Stimulated activated CD4-positive, alpha-beta T cell treated with anti-CD3 and anti-CD28 coated beads, Interleukin-4, amount 100 ng/mL, for 1 hour (primary cell): ENCODE results near the gene CDC34.

Experiments
- DNase-seq: peaks from one replicate; pipeline ENCODE4 v3.0.0-alpha.2; 2020

Gene CDC34

DNA sequence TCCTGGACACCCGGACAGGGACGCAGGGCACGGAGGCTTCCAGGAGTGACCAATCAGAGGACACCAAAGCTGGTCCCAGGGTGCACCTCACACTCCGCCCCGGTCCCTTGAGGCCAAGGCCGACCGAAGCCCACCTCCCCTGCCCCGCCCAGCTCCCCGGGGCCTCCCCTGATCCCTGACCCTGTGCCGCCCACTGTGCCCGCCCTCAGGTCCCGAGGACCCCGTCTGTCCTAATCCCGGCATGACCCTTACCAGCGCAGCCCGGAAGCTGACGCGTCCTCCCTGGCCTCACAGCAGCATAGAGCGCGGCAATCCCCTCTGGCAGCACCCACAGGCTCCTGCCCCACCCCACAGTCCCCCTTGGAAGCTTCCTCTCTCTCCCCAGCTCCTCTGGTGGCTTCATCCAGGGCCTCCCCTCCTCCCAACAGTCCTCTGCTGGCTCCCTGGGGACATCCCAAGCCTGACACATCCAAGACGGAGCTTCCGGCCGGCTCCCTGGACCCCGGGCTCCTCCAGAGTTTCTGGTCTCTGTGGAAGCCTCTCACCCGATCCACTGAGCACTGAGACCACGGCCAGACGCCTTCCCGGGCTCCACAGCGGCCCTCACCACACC lies 7.4 kb upstream of the CDC34 start:
- DNase-seq = no peak

DNA sequence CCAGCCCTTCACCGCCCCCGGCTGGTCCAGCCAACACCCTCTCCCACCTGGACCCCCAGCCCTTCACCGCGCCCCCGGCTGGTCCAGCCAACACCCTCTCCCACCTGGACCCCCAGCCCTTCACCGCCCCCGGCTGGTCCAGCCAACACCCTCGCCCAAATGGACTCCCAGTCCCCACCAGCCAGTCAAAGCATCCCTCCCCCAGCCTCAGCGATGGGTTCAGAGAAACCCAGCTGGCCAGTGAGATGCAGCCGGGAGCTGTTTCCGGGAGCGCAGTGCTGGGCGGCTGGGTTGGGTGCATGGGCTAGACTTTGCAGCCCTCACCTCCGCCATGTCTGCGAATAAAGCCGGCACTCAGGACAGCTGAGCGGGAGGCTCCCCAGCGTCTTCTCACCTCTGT lies 6.5 kb upstream of the CDC34 start:
- no peak for DNase-seq

DNA sequence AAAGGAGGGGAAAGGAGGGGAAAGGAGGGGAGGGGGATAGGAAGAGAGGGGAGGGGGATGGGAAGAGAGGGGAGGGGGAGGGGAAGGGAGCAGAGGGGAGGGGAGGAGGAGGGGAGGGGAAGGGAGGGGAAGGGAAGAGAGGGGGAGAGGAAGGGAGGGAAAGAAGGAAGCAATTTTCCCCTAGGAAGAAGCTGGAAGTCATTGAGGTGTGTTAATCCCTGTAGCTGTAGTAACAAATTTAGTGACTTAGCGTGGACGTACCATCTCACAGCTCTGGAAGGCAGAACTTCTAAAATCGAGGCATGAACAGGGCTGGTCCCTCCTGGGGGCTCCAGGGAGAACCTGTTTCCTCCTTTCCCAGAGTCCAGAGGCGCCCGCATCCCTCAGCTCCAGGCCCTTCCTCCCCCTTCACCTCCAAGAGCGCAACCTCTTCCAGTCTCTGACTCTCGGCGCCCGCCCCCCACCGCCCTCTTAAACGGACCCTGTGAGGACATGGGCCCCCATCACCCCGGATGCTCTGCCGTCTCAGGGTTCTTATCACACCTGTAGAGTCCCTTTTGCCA lies 5.6 kb upstream of the CDC34 start:
- DNase-seq = no peak

DNA sequence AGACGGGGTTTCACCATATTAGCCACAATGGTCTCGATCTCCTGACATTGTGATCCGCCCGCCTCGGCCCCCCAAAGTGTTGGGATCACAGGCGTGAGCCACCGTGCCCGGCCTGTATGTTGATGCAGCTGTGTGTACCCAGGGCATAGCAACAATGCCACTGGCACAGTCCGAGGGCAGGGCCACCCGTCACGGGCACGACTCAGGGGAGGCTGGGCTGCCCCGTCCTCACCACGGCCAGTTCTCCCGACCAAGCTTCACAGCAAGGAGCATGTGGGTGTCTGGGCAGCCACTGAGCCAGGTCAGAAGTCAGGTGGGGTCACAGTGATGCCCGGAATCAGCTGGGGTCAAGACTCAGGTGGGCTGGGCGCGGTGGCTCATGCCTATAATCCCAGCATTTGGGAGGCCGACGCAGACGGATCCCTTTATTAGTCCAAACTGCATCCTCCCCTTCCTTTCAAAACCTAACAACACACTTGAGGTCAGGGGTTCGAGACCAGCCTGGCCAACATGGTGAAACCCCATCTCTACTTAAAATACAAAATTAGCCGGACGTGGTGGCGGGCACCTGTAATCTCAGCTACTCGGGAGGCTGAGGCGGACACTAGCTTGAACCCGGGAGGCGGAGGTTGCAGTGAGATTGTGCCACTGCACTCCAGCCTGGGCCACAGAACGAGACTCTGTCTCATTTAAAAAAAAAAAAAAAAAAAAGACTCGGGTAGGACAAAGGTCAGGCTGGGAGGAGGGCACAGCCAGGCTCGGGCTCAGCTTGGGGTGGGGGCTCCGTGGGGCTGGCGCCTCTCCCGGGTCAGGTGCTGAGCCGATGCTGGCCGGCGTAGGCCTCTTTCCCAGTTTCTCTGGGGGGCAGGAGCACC lies 1.2 kb upstream of the CDC34 start:
- no peak for DNase-seq

DNA sequence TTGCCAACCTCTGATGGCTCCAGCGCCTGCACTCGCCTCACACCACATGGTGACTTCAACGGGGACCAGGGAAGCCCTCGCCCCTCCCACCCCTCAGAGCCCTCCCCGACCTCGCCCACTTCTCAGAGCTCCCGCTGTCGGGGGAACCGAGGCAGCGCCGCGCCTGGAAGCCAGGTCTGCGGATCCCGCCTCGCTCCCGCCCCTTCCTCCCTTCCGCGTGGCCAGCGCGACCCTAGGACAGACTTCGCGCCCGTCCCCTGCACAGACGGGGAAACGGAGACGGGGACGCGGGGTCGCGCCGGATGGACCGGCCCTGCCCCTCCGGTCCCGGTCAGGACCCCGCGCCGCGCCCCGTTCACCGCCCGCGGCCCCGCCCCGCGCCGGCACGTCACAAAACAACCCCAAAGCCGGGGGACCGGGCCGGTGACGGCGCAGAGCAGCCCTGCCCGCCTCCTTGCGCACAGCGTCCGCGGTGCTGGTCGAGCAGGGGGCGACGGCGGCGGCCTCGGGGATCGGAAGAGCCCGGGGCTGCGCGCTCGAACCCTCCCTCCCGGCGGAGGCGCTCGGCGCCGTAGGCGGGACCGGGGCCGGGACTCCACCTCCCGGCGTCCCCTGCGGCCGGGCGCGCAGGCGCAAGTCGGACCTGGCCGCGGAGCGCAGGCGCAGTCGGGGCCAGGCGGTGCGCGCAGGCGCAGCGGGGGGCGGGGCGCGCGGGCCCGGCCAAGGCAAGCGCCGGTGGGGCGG lies 379 bp upstream of the CDC34 start:
- DNase-seq = peak; percentile 88

DNA sequence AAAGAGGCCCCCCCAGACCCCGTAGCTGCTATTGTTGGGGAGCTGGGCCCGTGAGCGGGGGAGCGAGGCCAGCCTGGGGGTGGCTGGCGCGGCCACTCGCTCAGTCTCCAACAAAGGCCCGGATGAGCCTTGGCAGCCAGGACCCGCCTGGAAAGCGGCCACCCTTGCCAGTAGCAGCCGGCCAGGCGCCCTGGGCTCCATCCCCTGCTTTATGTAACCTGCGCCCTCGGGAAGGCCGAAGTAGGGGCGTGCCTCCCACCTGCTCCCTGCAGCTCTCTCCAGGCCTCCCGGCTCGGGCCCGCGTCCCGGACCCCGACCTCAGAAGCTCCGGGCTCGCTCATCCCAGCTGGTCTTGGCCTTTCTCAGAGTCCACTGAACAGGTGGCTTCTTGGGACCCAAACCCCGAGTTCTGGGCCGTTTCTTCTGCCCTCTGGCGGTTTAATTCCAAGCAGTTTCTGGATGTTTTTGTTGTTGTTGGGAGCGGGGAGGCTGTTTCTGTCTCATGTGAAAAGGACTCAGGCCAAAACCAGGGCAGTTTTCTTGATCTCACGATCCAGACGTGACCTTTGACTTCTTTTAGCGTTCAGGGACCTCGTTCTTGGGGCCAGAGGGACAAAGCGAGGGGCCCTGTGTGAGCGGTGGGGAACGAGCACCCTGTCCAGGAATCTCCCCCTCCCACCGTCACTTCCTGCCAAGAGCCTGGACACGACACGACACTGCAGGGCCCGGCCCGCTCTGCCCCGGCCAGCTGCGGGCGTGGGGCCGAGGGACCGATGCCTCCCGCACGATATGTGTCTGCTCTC lies 1.2 kb downstream of the CDC34 start:
- no peak for DNase-seq

DNA sequence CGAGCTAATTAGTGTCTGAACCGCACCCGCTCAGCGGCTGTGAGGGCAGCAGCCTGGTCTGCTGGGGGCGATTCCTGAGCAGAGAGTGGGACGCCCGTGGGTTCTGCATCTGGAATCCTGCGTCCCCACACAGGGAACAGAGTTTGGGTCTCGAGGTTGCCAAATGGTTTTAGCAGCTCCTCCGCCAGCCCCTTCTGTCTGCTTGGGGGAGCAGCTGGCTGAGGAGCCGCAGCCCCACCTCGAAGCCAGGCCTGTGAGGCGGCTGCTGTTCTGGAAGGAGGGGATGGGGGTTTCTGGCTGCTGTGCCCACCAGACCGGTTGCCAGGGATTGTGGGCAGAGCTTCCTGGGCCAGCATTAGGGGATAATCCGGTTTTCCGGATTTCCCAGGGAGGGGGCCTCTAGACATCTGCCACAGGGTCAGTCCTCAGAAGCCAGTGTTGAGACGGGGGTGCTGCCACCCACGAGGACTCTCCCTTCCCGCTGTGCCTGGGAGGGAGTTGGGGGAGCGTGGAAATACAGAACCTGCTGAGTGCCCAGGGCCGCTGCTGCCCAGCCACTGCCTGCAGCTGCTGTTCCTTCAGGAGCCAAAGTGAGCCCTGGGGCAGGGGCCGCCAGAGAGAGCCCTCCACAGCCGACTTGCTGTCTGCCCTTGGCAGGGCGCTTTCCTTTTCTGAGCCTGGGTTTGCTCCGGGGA lies 2.0 kb downstream of the CDC34 start:
- DNase-seq = no peak

DNA sequence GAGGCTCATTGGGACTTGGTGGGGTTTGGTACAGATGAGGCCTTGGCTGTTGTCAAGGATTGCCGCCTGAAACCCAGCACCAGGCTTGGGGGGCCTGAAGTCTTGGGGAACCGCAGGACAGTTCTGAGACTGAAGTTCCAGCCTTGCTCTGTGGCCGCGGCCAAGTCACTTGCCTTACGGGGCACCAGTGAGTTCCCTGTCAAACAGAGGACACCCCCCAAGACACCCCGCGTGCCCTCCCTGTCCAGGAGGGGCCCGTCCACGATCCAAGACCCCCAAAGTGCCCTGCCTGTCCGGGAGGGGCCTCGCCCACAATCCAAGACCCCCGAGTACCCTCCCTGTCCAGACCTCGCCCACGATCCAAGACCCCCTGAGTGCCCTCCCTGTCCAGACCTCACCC lies 2.5 kb downstream of the CDC34 start:
- no peak for DNase-seq

DNA sequence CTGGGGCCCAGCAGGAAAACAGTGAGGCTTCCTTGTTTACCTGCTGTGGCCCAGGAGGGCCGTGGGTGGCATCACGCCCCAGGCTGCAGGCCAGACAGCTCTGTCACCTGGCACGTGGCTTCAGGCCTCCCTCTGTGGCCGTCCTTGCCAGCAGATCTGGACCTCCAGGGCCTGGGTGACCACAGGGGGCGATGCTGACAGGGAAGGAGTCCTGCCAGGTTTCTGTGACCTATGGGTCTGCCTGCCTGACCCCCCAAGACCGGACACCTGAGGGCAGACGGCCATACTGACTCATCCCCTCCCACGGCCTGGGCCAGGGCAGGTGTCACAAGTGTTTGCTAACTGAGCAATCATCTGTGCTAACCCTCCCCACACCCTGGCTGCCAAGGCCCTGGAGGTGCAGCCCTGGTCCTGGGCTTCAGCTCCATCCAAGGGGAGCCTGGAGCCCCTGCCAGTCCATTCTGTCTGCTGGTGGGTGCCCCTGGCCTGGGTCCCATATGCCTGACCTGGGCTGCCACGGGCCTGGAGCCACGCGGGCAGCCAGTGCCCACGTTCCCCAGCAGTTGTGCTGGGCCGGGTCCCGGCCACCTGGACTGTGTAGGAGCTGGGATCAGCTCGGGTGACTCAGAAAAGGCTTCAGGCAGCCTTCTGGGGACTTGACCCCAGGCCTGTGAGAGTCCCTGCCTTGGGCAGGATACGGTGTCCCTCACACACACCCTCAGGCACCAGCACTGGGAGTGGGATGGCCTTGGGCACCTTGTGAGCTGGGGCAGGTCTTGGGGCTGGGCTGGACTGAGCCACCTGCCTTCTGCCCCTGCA lies 3.7 kb downstream of the CDC34 start:
- DNase-seq = no peak

DNA sequence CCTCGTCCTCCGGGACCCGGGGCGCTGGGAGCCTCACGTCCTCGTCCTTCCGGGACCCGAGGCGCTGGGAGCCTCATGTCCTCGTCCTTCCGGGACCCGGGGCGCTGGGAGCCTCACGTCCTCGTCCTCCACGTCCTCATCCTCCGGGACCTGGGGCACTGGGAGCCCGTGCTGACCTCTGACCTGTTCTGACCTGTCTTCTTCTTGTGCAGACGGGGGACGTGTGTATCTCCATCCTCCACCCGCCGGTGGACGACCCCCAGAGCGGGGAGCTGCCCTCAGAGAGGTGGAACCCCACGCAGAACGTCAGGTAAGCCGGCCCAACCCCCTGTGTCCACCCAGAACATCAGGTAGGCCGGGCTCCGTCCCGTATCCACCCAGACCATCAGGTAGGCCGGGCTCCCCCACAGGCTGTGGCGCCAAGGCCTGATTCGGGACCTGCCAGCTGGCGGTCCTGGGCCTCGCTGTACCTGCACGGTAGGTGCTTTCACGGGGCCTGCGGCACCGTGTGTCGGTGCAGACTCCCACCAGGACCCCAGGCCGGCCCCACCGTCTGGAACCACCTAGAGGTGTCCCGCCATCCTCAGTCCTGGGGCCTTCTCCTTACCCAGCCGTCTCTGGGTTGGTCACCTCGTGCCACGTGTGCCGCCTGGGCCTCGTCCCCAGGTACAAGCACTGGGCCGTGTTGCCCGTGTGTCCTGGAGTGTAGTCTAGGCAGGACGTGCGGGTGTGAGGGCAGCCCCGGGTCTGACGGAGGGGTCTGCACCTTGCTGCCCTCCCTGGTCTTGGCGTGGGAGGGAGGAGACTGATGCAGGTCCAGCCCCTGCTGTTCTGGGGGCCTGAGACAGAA lies 4.7 kb downstream of the CDC34 start:
- DNase-seq = no peak

DNA sequence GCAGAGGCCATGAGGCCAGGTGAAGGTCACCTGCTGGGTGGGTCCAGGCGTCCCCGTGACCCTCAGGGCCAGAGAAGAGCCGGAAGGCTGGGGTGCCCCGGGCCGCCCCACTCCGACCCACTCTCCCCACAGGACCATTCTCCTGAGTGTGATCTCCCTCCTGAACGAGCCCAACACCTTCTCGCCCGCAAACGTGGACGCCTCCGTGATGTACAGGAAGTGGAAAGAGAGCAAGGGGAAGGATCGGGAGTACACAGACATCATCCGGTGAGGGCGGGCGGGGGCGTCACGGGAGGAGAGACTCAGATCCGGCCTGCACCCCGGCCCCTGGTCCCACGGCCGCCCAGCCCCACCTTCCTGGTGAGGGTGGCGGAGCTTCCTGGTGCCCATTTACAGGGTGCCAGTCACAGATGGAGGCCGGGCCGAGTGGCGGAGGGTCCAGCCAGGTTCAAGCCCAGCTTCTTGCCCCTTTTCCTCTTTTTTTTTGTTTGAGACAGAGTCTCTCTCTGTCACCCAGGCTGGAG lies 5.4 kb downstream of the CDC34 start:
- no peak for DNase-seq

DNA sequence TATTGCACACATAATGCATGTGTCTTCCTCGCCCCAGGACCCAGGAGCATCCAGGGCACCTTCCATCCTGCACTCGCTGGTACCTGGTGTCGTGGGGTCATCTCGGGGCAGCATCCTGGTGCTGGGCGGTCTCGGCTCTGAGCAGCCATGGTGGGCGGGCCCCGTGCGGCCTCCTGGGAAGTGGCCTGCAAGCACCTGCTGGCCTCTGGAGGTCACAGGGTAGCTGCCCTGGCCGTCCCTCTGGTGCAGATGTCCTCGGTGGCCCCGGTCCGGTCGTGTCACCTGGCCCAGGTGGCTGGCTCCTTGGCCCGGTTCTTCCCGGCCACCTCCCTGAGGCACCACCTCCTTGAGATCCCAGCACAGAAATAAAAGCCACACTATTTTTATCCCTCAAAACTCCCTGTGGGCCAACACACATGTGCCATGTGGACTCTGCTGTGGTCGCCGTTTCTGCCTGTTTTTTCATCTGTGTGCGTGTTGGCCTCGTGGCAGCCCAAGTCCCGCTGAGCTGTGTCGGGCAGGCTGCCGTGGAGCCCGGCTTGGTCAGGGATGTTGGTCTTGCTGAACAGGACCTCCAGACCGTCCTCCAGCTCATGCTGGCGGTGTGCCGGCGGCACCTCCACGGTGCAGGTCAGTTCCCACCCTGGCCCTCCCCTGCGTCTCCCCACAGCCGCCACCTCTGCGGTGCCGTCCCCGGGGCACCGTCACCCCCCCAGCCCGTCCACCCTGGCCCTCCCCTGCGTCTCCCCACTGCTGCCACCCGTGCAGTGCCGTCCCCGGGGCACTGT lies 7.3 kb downstream of the CDC34 start:
- no peak for DNase-seq

DNA sequence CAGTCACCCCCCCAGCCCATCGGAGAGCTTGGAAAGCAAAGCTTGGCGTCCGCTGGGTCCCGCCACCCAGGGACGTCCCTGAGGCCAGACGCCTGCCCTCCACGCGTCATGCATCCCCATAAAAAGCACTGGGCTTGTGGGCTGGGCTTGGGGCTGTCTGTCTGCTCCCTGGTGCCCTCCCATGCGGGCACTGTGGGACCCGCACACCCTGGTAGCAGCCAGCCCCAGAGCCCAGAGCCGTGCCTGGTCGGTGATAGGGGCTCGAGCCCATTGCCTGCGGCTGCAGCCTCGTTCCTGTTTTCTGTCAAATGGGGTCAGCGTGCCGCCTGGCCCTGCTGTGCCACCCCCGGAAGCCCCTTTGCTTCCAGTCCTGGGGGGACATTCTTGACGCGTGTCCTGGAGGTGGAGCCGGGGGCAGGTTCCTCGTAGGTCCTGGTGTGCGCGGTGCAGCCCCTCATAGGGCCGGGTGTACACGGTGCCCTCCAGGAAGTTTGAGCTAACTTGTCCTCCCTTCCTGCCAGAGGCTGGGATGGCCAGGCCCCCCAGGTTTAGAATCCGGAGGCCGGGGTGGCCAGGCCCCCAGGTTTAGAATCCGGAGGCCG lies 8.0 kb downstream of the CDC34 start:
- DNase-seq = no peak

DNA sequence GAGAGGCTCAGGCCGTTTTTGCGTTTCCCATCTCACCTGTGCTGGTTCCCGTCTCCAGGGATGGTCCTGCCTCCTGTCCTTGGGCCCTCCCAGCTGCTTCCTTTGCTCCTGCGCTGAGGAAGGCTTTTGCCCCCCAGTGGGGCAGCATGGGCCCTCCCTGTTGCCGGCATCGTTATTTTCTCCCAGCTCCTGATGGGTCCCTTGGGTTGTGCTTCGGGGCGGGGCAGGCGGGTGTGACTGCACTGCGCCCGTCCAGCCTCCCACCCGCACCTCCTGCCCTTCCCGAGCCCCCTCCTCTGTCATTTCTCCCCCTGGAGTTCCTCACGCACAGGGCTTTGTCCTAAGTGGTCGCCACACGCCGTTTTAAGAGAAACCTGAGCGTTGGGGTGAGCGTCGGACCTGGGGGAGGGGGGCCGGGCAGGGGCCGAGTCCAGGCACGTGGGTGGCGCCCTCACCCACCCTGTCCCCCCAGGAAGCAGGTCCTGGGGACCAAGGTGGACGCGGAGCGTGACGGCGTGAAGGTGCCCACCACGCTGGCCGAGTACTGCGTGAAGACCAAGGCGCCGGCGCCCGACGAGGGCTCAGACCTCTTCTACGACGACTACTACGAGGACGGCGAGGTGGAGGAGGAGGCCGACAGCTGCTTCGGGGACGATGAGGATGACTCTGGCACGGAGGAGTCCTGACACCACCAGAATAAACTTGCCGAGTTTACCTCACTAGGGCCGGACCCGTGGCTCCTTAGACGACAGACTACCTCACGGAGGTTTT lies 9.5 kb downstream of the CDC34 start:
- DNase-seq = no peak

DNA sequence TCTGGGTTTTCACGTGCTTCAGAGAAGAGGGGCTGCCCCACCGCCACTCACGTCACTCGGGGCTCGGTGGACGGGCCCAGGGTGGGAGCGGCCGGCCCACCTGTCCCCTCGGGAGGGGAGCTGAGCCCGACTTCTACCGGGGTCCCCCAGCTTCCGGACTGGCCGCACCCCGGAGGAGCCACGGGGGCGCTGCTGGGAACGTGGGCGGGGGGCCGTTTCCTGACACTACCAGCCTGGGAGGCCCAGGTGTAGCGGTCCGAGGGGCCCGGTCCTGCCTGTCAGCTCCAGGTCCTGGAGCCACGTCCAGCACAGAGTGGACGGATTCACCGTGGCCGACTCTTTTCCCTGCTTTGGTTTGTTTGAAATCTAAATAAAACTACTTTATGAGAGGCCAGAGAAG lies 10.1 kb downstream of the CDC34 start:
- no peak for DNase-seq

DNA sequence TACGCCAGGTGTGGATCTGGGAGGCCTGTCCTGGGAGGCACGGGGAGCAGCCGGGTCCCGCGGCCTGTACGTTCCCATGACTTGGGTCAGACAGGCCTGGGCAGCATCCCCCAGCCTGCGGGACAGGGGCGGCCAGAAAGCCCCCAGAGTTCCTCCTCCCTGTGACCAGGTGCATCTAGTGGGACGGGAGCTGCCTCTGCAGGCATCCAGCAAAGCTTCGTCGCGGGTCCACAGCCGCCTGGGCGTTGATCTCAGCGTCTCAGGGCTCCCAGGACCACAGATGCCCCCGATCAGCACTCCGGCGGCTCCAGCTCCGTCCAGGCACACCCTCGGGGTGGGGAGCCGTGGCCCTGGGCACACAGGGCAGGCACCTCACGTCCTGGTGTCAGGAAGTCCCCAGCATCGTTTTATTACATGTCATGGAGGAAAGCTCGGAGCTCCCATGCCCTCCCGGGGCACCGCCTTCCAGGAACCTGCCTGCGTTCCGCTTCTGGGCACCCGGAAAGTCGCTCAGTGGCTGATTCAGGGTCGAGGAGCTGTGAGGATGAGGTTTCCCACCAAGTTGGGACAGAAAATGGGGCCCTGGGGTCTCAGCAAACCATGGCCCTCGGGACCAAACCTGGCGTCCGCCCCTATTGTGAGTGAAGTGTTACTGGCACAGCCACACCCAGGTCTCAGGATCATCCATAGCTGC lies 10.8 kb downstream of the CDC34 start:
- no peak for DNase-seq
